H1 (cell line): ENCODE results near the gene XDH. TPM values are rescaled to one million over a fixed set of nuclear protein-coding genes. Genes with fewer than 3 reads are reported as not detected.
A peak's percentile ranks its signal among the peaks of the same experiment; 100 is the strongest.

Source experiments
- CTCF ChIA-PET: fragments of 300-600 bp; sonication (Branson Sonifier 250); formaldehyde crosslinking; loops from one replicate; lab custom pipeline; 2021; ENCODE audit not compliant: partially characterized antibody; lab: Charles Lee
- POLR2A ChIA-PET: fragments of 300-600 bp; sonication (Branson Sonifier 250); formaldehyde crosslinking; loops from one replicate; lab custom pipeline; 2021; ENCODE audit warnings: inconsistent platforms; ENCODE audit not compliant: partially characterized antibody; lab: Charles Lee
- DNase-seq, 2 experiments: peaks; one replicate each; pipeline versions ENCODE4 v3.0.0 to v3.0.0-alpha.2; 2010 to 2022; ENCODE audit warnings: low spot score in 2 of 2, low read depth in 1 of 2, mixed read lengths in 1 of 2
- FAIRE-seq: peaks from 2 replicates; lab custom pipeline; 2011; peaks lifted over from hg19 to GRCh38; lab: Jason Lieb, UNC
- H2AFZ ChIP-seq: 2 replicates; pipeline ENCODE4 v1.8.1; 2012; ENCODE audit warnings: low read length, inconsistent platforms
- H2AK5ac ChIP-seq: 2 replicates; pipeline ENCODE4 v1.6.1; 2013; ENCODE audit warnings: low read depth, low read length
- H2BK120ac ChIP-seq: replicated peaks from 2 replicates; pipeline ENCODE3; 2013; ENCODE audit warnings: low read depth, low read length, inconsistent platforms
- H2BK12ac ChIP-seq: 2 replicates; pipeline ENCODE4 v1.6.1; 2013; ENCODE audit warnings: low read depth, low read length
- H2BK15ac ChIP-seq: 2 replicates; pipeline ENCODE4 v1.6.1; 2013; ENCODE audit warnings: low read length
- H2BK20ac ChIP-seq: 2 replicates; pipeline ENCODE4 v1.6.1; 2013; ENCODE audit warnings: low read length
- H2BK5ac ChIP-seq: 2 replicates; pipeline ENCODE4 v1.6.1; 2013; ENCODE audit warnings: low read depth, low read length
- H3K14ac ChIP-seq: 2 replicates; pipeline ENCODE4 v1.6.1; 2013; ENCODE audit warnings: inconsistent platforms; ENCODE audit not compliant: insufficient read length
- H3K18ac ChIP-seq: 2 replicates; pipeline ENCODE4 v1.6.1; 2013; ENCODE audit warnings: low read length; ENCODE audit errors: extremely low read depth
- H3K23ac ChIP-seq: 2 replicates; pipeline ENCODE4 v1.6.1; 2013; ENCODE audit warnings: inconsistent platforms; ENCODE audit not compliant: insufficient read length
- H3K23me2 ChIP-seq: 2 replicates; pipeline ENCODE4 v1.6.1; 2013; ENCODE audit warnings: low read depth, low read length
- H3K27ac ChIP-seq: 2 replicates; pipeline ENCODE4 v1.6.1; 2011; ENCODE audit warnings: low read depth, low read length, inconsistent platforms
- H3K27me3 ChIP-seq, 4 experiments: replicated peaks in 1 of 4; 1 replicate in 1 of 4; 2 replicates in 3 of 4; pipeline versions ENCODE4 v1.6.1 to v1.8.1; 2011 to 2013; ENCODE audit warnings: low read length in 3 of 4, mild to moderate bottlenecking in 3 of 4, inconsistent platforms in 2 of 4, mixed read lengths in 2 of 4, moderate library complexity in 1 of 4; ENCODE audit not compliant: control insufficient read depth in 3 of 4, insufficient read depth in 3 of 4; ENCODE audit errors: extremely low read depth in 1 of 4
- H3K36me3 ChIP-seq, 4 experiments: 2 replicates each; pipeline versions ENCODE4 v1.6.1 to v1.8.1; 2011 to 2013; ENCODE audit warnings: mild to moderate bottlenecking in 4 of 4, low read length in 3 of 4, moderate library complexity in 2 of 4, control low read depth in 1 of 4, inconsistent platforms in 1 of 4; ENCODE audit not compliant: insufficient read depth in 4 of 4, control insufficient read depth in 2 of 4
- H3K4ac ChIP-seq: replicated peaks from 2 replicates; pipeline ENCODE3; 2013; ENCODE audit warnings: low read length, low read depth, mixed read lengths, inconsistent platforms; ENCODE audit not compliant: insufficient read length
- H3K4me1 ChIP-seq, 4 experiments: replicated peaks in 1 of 4; 1 replicate in 1 of 4; 2 replicates in 3 of 4; pipeline versions ENCODE4 v1.6.1 to v1.8.1; 2011 to 2013; ENCODE audit warnings: low read length in 3 of 4, inconsistent platforms in 2 of 4, mixed read lengths in 1 of 4; ENCODE audit not compliant: insufficient read depth in 4 of 4, control insufficient read depth in 3 of 4
- H3K4me2 ChIP-seq, 2 experiments: 2 replicates each; pipeline versions ENCODE4 v1.6.1 to v1.8.1; 2011 to 2013; ENCODE audit warnings: low read depth in 2 of 2, low read length in 2 of 2, control low read depth in 1 of 2, inconsistent platforms in 1 of 2, mild to moderate bottlenecking in 1 of 2; ENCODE audit not compliant: insufficient read depth in 1 of 2
- H3K4me3 ChIP-seq, 4 experiments: fragments of 200-600, 300-600 bp in 1 of 4; sonication (generic), shearing (Covaris generic), sonication (Bioruptor Twin) in 1 of 4; 2 replicates each; pipeline versions ENCODE4 v1.5.1 to v1.8.1; 2011 to 2016; ENCODE audit warnings: low read length in 4 of 4, low read depth in 3 of 4, control low read depth in 2 of 4, inconsistent platforms in 2 of 4, mild to moderate bottlenecking in 2 of 4, mixed read lengths in 1 of 4, moderate library complexity in 1 of 4; ENCODE audit not compliant: insufficient read depth in 2 of 4; ENCODE audit errors: extremely low read depth in 1 of 4
- H3K56ac ChIP-seq: replicated peaks from 2 replicates; pipeline ENCODE3; 2013; ENCODE audit warnings: low read depth, mild to moderate bottlenecking, mixed read lengths, low read length, inconsistent platforms; ENCODE audit not compliant: insufficient read length
- H3K79me1 ChIP-seq: 2 replicates; pipeline ENCODE4 v1.6.1; 2013; ENCODE audit warnings: low read depth, low read length, control low read depth
- H3K79me2 ChIP-seq, 2 experiments: 2 replicates each; pipeline versions ENCODE4 v1.6.1 to v1.8.1; 2012 to 2013; ENCODE audit warnings: low read length in 2 of 2, mild to moderate bottlenecking in 2 of 2, inconsistent platforms in 1 of 2; ENCODE audit not compliant: insufficient read depth in 2 of 2, control insufficient read depth in 1 of 2
- H3K9ac ChIP-seq, 4 experiments: replicated peaks in 1 of 4; 1 replicate in 1 of 4; 2 replicates in 3 of 4; pipeline versions ENCODE4 v1.6.1 to v1.8.1; 2011 to 2013; ENCODE audit warnings: low read depth in 3 of 4, low read length in 3 of 4, control low read depth in 2 of 4, mild to moderate bottlenecking in 2 of 4, moderate library complexity in 2 of 4, inconsistent platforms in 1 of 4; ENCODE audit errors: extremely low read depth in 1 of 4
- H3K9me3 ChIP-seq, 2 experiments: 2 replicates each; pipeline versions ENCODE4 v1.6.1 to v1.8.1; 2012 to 2013; ENCODE audit warnings: mild to moderate bottlenecking in 2 of 2, moderate library complexity in 2 of 2, control low read depth in 1 of 2, inconsistent platforms in 1 of 2, low read depth in 1 of 2, low read length in 1 of 2, mixed read lengths in 1 of 2; ENCODE audit not compliant: insufficient read depth in 2 of 2
- H4K20me1 ChIP-seq, 2 experiments: replicated peaks in 1 of 2; 2 replicates each; pipeline versions ENCODE3 to v1.8.1; 2011 to 2013; ENCODE audit warnings: inconsistent platforms in 2 of 2, low read length in 2 of 2, mild to moderate bottlenecking in 1 of 2; ENCODE audit not compliant: insufficient read depth in 2 of 2, control insufficient read depth in 1 of 2
- H4K5ac ChIP-seq: 2 replicates; pipeline ENCODE4 v1.6.1; 2013; ENCODE audit warnings: low read length, low read depth, mixed read lengths, inconsistent platforms; ENCODE audit not compliant: insufficient read length
- H4K8ac ChIP-seq: 2 replicates; pipeline ENCODE4 v1.8.0; 2013; ENCODE audit warnings: mild to moderate bottlenecking, moderate library complexity, low read length, inconsistent platforms; ENCODE audit not compliant: insufficient read depth; ENCODE audit errors: extremely low read depth
- H4K91ac ChIP-seq: replicated peaks from 2 replicates; pipeline ENCODE3; 2013; ENCODE audit warnings: low read length, mixed read lengths, inconsistent platforms; ENCODE audit not compliant: insufficient read length
- EZH2 ChIP-seq: fragments of 200-600 bp; sonication (generic); IDR thresholded peaks from 2 replicates; pipeline ENCODE4 v1.7.1; 2012; ENCODE audit warnings: low read depth, mild to moderate bottlenecking, moderate library complexity, low read length, inconsistent platforms; ENCODE audit not compliant: severe bottlenecking
- RAD21 ChIP-seq, 2 experiments: IDR thresholded peaks in 1 of 2; conservative IDR thresholded peaks in 1 of 2; 2 replicates each; pipeline ENCODE4 v1.6.1; 2011; ENCODE audit warnings: low read depth in 2 of 2, low read length in 2 of 2, improper control_type of control experiment in 1 of 2, inconsistent platforms in 1 of 2, mild to moderate bottlenecking in 1 of 2, moderate library complexity in 1 of 2
- polyA plus RNA-seq, 7 experiments: library from polyadenylated mRNA; depleted of rRNA in 3 of 7; stranded (reverse) in 5 of 7; unstranded in 2 of 7; fragments of >200 nt in 5 of 7; fragments of 200-250 nt in 2 of 7; gene quantifications; 1 replicate in 5 of 7; 2 replicates in 1 of 7; 4 replicates in 1 of 7; pipeline versions ENCODE4 v1.2.1 to v1.2.3, GENCODE V29; 2011 to 2013; ENCODE audit warnings: missing spikeins in 2 of 7, mixed read lengths in 2 of 7
- total RNA-seq: library from RNA; stranded (reverse); fragmentation: NEBNext Ultra II Directional; extraction: Animal tissue kit (Norgen Biotek cat#: 25700); gene quantifications from 2 replicates; pipeline ENCODE4 v1.2.1, GENCODE V29; 2021
- TF ChIP-seq, protein P1 (sequence below): IDR thresholded peaks from 2 replicates; pipeline ENCODE4 v1.6.1; 2012; ENCODE audit warnings: low read length, inconsistent platforms
- TF ChIP-seq, protein P2 (sequence below), 3 experiments: IDR thresholded peaks; 1 replicate in 2 of 3; 2 replicates in 1 of 3; pipeline versions ENCODE4 v1.5.1 to v1.6.1; 2011; ENCODE audit warnings: low read length in 3 of 3, mild to moderate bottlenecking in 3 of 3, inconsistent platforms in 2 of 3, low read depth in 1 of 3, moderate library complexity in 1 of 3; ENCODE audit not compliant: insufficient read depth in 1 of 3; ENCODE audit errors: control extremely low read depth in 1 of 3

The XDH gene
- total and polyA plus RNA-seq, 2 of the 8 experiments (the other 6 are each of a cell fraction or from before 2014, with no cell fraction given) = 0.68 to 1.2 TPM

DNA sequence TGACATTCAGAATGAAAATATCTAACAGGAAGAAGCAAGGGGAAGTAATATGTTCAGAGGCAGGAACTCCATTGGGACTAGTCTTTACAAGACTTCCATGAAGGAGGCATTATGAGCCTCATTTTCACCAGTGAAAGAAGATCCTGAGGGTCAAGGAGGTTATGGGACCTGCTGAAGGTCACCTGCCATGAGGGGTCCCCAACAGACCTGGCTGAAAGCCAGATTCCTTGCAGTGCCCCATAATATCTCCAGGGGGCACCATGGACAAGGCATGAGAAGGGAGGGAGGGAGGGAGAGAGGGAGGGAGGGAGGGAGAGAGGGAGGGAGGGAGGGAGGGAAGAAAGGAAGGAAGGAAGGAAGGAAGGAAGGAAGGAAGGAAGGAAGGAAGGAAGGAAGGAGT is 27.9 kb downstream of the XDH start:
- no peak for FAIRE-seq
- H3K4me1 ChIP-seq = peaks cover 0 to 12% (median 8%) of the 10 kb centered on the region in 4 experiments; a peak in 6 of 7 replicates
- H3K4me3 ChIP-seq = no peak overlapping the region
- H4K20me1 ChIP-seq = no peaks in the 10 kb centered on the region
- H4K5ac ChIP-seq = no peak overlapping the region
- no peak for TF ChIP-seq EZH2
- TF ChIP-seq RAD21 (IDR thresholded peaks at IDR 0.05 in 1 of 2, conservative IDR thresholded peaks at IDR 0.05 in 1 of 2; ENCODE audit: low read depth in 2 of 2, low read length in 2 of 2) = peak; percentile 29 to 43; a peak in 3 of 4 replicates
- TF ChIP-seq, protein P1, sequence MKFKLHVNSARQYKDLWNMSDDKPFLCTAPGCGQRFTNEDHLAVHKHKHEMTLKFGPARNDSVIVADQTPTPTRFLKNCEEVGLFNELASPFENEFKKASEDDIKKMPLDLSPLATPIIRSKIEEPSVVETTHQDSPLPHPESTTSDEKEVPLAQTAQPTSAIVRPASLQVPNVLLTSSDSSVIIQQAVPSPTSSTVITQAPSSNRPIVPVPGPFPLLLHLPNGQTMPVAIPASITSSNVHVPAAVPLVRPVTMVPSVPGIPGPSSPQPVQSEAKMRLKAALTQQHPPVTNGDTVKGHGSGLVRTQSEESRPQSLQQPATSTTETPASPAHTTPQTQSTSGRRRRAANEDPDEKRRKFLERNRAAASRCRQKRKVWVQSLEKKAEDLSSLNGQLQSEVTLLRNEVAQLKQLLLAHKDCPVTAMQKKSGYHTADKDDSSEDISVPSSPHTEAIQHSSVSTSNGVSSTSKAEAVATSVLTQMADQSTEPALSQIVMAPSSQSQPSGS = no peak
- TF ChIP-seq, protein P2, sequence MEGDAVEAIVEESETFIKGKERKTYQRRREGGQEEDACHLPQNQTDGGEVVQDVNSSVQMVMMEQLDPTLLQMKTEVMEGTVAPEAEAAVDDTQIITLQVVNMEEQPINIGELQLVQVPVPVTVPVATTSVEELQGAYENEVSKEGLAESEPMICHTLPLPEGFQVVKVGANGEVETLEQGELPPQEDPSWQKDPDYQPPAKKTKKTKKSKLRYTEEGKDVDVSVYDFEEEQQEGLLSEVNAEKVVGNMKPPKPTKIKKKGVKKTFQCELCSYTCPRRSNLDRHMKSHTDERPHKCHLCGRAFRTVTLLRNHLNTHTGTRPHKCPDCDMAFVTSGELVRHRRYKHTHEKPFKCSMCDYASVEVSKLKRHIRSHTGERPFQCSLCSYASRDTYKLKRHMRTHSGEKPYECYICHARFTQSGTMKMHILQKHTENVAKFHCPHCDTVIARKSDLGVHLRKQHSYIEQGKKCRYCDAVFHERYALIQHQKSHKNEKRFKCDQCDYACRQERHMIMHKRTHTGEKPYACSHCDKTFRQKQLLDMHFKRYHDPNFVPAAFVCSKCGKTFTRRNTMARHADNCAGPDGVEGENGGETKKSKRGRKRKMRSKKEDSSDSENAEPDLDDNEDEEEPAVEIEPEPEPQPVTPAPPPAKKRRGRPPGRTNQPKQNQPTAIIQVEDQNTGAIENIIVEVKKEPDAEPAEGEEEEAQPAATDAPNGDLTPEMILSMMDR (IDR thresholded peaks at IDR 0.05; ENCODE audit: control extremely low read depth in 1 of 3, insufficient read depth in 1 of 3, low read depth in 1 of 3, low read length in 3 of 3) = peak; percentile 27 to 36 (median 33); a peak in 3 of 4 replicates
- peak in 1 of 2 experiments; percentile 61 for DNase-seq
- H2BK12ac ChIP-seq = no peak overlapping the region
- H4K91ac ChIP-seq = no peak overlapping the region
- H2BK120ac ChIP-seq = no peak overlapping the region
- no peaks in the 10 kb centered on the region; the same call in 1 of the 2 replicates for H3K23me2 ChIP-seq
- no peak overlapping the region for H3K9ac ChIP-seq
- no peak overlapping the region for H3K56ac ChIP-seq
- no peaks in the 10 kb centered on the region; a peak in 1 of 8 replicates for H3K36me3 ChIP-seq
- no peak overlapping the region for H3K14ac ChIP-seq
- no peak overlapping the region for H3K18ac ChIP-seq
- peaks cover 3 to 7% of the 10 kb centered on the region in 2 experiments; a peak in 3 of 4 replicates for H3K9me3 ChIP-seq
- no peak overlapping the region for H3K4ac ChIP-seq
- H4K8ac ChIP-seq = no peak overlapping the region
- ChIA-PET CTCF (interaction anchor here (0.7 to 2.6 kb wide), 12 partner anchors 8 to 217 kb away, joined by 3 to 12 read pairs (median 6); no protein-coding TSS in a partner anchor), POLR2A (interaction anchor here (1.5 kb wide), 1 partner anchor 18 kb away, joined by 3 read pairs; no protein-coding TSS in a partner anchor)
- no peak overlapping the region for H2BK5ac ChIP-seq
- H2AK5ac ChIP-seq = no peak overlapping the region
- no peaks in the 10 kb centered on the region for H3K27me3 ChIP-seq
- no peaks in the 10 kb centered on the region for H3K79me1 ChIP-seq
- no peaks in the 10 kb centered on the region for H3K79me2 ChIP-seq
- no peak overlapping the region for H3K27ac ChIP-seq
- no peak overlapping the region for H3K23ac ChIP-seq
- H2BK15ac ChIP-seq = no peak overlapping the region
- no peak overlapping the region for H2AFZ ChIP-seq
- no peak overlapping the region for H2BK20ac ChIP-seq
- H3K4me2 ChIP-seq = no peak overlapping the region
